ENCODE measurements around the gene NR2C2AP.
"Not testable (repeated sequence)": the region's sequence is repeated elsewhere in the genome, so short reads cannot be mapped to it uniquely, and the experiment has no call there.

NR2C2AP gene

GRCh38 chr19:19181488-19181998, 21.7 kb downstream of the NR2C2AP start:
- DNase-seq (ENCODE audit: low spot score), result no peak

- DNase-seq (ENCODE audit: low spot score), result no peak
These were observed 23.4 kb downstream of the NR2C2AP start for GRCh38 chr19:19179548-19180441.

- no peak for DNase-seq (ENCODE audit: low spot score)
These were observed 26.3 kb downstream of the NR2C2AP start for GRCh38 chr19:19176950-19177349.

- DNase-seq (ENCODE audit: low spot score), result not testable (repeated sequence)
These were observed 30.0 kb downstream of the NR2C2AP start for GRCh38 chr19:19173243-19173642.

- DNase-seq (ENCODE audit: low spot score), result no peak
These were observed 31.2 kb downstream of the NR2C2AP start for GRCh38 chr19:19171821-19172532.

- no peak for DNase-seq (ENCODE audit: low spot score)
These were observed 32.1 kb downstream of the NR2C2AP start for GRCh38 chr19:19170873-19171672.

- DNase-seq (ENCODE audit: low spot score), result peak; percentile 98
These were observed 33.0 kb downstream of the NR2C2AP start, which contains the start of gene MEF2B for GRCh38 chr19:19170053-19170872. Gene MEF2B, minus strand, starts transcription at chr19:19170263. Its CDS starts 19,528 bp downstream, at chr19:19150735.

- DNase-seq (ENCODE audit: low spot score), result no peak
These were observed 33.8 kb downstream of the NR2C2AP start for GRCh38 chr19:19169236-19170052.

GRCh38 chr19:19167612-19168011, 35.6 kb downstream of the NR2C2AP start:
- no peak for DNase-seq (ENCODE audit: low spot score)

GRCh38 chr19:19165396-19165795, 37.8 kb downstream of the NR2C2AP start:
- DNase-seq (ENCODE audit: low spot score), result no peak

- DNase-seq (ENCODE audit: low spot score), result no peak
These were observed 40.7 kb downstream of the NR2C2AP start for GRCh38 chr19:19162495-19162894.

- no peak for DNase-seq (ENCODE audit: low spot score)
These were observed 42.7 kb downstream of the NR2C2AP start for GRCh38 chr19:19160461-19161035.

- DNase-seq (ENCODE audit: low spot score), result no peak
These were observed 43.7 kb downstream of the NR2C2AP start for GRCh38 chr19:19159534-19159933.

- no peak for DNase-seq (ENCODE audit: low spot score)
These were observed 45.4 kb downstream of the NR2C2AP start for GRCh38 chr19:19157808-19158207.

GRCh38 chr19:19155495-19156219, 47.6 kb downstream of the NR2C2AP start:
- no peak for DNase-seq (ENCODE audit: low spot score)

GRCh38 chr19:19154768-19155494, 48.3 kb downstream of the NR2C2AP start:
- no peak for DNase-seq (ENCODE audit: low spot score)

- no peak for DNase-seq (ENCODE audit: low spot score)
These were observed 50.4 kb downstream of the NR2C2AP start for GRCh38 chr19:19152668-19153384.

- DNase-seq (ENCODE audit: low spot score), result no peak
These were observed 51.8 kb downstream of the NR2C2AP start for GRCh38 chr19:19151418-19151817.
